Measurements from ENCODE around the gene CTDNEP1.

DNA sequence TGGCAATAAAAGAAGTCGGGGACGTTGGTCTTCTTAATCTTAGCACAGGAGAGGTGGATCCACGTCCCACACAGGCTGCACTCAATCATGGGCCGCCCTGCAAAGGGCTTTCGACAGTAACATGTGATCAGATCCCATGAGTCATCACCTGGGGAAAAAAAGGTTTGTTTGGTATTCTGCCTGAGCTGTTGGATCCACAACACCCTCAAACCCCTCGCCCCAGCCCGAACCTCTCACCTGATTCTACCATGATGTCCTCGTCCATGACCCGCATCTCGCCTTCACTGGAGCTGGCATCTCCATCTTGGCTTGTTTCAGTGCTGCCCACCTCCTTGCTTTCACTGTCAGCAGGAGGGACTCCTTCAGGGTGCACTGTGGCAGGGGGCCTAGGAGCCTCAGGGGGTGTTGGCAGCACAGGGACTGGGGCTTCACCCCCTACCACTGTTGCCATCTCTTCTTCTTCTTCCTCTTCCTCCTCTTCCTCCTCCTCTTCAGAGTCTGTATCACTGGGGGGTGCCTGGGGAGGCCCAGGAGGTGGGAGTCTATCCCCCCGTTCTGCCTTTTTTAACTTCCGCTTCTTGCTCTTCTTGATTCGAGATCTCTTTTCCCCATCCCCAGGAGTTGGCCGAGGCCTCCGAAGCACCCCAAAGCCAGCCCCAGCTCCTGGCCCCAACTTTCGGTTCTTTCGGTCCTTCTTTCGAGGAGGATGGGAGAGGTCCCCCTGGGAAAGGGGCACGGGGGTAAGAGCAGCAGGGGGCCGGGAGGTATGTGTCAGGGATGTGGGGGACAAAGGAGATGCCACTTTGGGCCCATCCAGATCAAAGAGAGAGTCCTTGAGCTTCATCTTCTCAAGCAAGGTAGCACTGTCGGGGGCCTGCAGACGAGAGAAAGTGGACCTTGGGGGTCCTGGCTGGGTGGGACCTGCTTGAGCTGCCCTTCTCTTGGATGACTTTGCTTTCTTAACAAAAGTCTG, 15.6 kb downstream of the CTDNEP1 start:
- TF ChIP-seq CTCF (IDR thresholded peaks at IDR 0.05) (no peak), POLR2A (IDR thresholded peaks at IDR 0.05) (no peak), POLR2AphosphoS5 (IDR thresholded peaks at IDR 0.05) (no peak)
